ENCODE data around the gene CD79B. TPM values are rescaled to one million over a fixed set of nuclear protein-coding genes. Genes with fewer than 3 reads are reported as not detected.

Gene CD79B
- total RNA-seq, 1 donor from 2014 or later, result not detected

GRCh38 chr17:63950940-63951907 is 19.1 kb upstream of the CD79B start:
- H3K27ac ChIP-seq, result no peak overlapping the region
- intact Hi-C loops (cut with DNase I), result no loop called here
- no peak for TF ChIP-seq CTCF (IDR thresholded peaks at IDR 0.05)

GRCh38 chr17:63949576-63950250 is 17.6 kb upstream of the CD79B start:
- Histone ChIP-seq H3K9me3 (no peaks in the 10 kb centered on the region), H3K4me1 (no peaks in the 10 kb centered on the region), H3K27ac (no peak overlapping the region), H3K36me3 (no peaks in the 10 kb centered on the region), H3K4me3 (no peak overlapping the region), H3K27me3 (no peaks in the 10 kb centered on the region)
- no peak for TF ChIP-seq CTCF (IDR thresholded peaks at IDR 0.05)
- intact Hi-C loops (cut with DNase I), result no loop called here
- DNase-seq (ENCODE audit: low spot score in 2 of 2), result no peak

More at GRCh38 chr17:63950940-63951907, 19.1 kb upstream of the CD79B start:
- no peaks in the 10 kb centered on the region for H3K36me3 ChIP-seq
- DNase-seq (ENCODE audit: low spot score in 2 of 2), result no peak
- no peaks in the 10 kb centered on the region for H3K27me3 ChIP-seq
- no peaks in the 10 kb centered on the region for H3K9me3 ChIP-seq
- no peak overlapping the region for H3K4me3 ChIP-seq
- no peaks in the 10 kb centered on the region for H3K4me1 ChIP-seq

- TF ChIP-seq CTCF (IDR thresholded peaks at IDR 0.05), result no peak
- Histone ChIP-seq H3K27me3 (no peaks in the 10 kb centered on the region), H3K27ac (no peak overlapping the region), H3K4me1 (no peaks in the 10 kb centered on the region), H3K4me3 (no peak overlapping the region), H3K9me3 (no peaks in the 10 kb centered on the region), H3K36me3 (no peaks in the 10 kb centered on the region)
- DNase-seq (ENCODE audit: low spot score in 2 of 2), result no peak
- intact Hi-C loops (cut with DNase I), result no loop called here
Observed at GRCh38 chr17:63948521-63948920, 16.4 kb upstream of the CD79B start.

GRCh38 chr17:63947711-63948330 is 15.7 kb upstream of the CD79B start:
- H3K27me3 ChIP-seq, result no peaks in the 10 kb centered on the region
- TF ChIP-seq CTCF (IDR thresholded peaks at IDR 0.05), result no peak
- intact Hi-C loops (cut with DNase I), result no loop called here

GRCh38 chr17:63946440-63947363 is 14.6 kb upstream of the CD79B start:
- Histone ChIP-seq H3K27me3 (no peaks in the 10 kb centered on the region), H3K4me3 (no peak overlapping the region), H3K9me3 (no peaks in the 10 kb centered on the region), H3K36me3 (no peaks in the 10 kb centered on the region), H3K4me1 (no peaks in the 10 kb centered on the region), H3K27ac (no peak overlapping the region)
- intact Hi-C loops (cut with DNase I), result no loop called here
- DNase-seq (ENCODE audit: low spot score in 2 of 2), result no peak
- peak; percentile 31 to 59 (median 55) for TF ChIP-seq CTCF (IDR thresholded peaks at IDR 0.05)

More at GRCh38 chr17:63947711-63948330, 15.7 kb upstream of the CD79B start:
- DNase-seq (ENCODE audit: low spot score in 2 of 2), result no peak
- Histone ChIP-seq H3K36me3 (no peaks in the 10 kb centered on the region), H3K9me3 (no peaks in the 10 kb centered on the region), H3K4me1 (no peaks in the 10 kb centered on the region), H3K27ac (no peak overlapping the region), H3K4me3 (no peak overlapping the region)

Measured in ascending aorta (tissue), 2 donors.